Ovary (tissue), 3 donors: ENCODE measurements around the gene C4orf51.

ENCODE experiments used
- CTCF ChIP-seq, 3 donors: fragments of 450-650 bp in 2 of 3; fragments of 200-600 bp in 1 of 3; IDR thresholded peaks; one replicate each; pipeline versions ENCODE4 v1.5.1 to v1.8.0; 2016 to 2022; ENCODE audit warnings: antibody characterized with exemption in 3 of 3, mild to moderate bottlenecking in 1 of 3
- POLR2A ChIP-seq: fragments of 450-650 bp; IDR thresholded peaks from one replicate; pipeline ENCODE4 v1.6.1; 2017; ENCODE audit warnings: antibody characterized with exemption, mild to moderate bottlenecking, moderate library complexity
- donor health status: DM: no; HTN: no; CAD: no.

GRCh38 chr4:145719752-145720624 lies 40.0 kb downstream of the C4orf51 start:
- TF ChIP-seq POLR2A: no peak
- TF ChIP-seq CTCF (IDR thresholded peaks at IDR 0.05): no peak
